Thyroid gland (tissue), 4 donors: ENCODE measurements around the gene ZNF675.

Experiments used
- CTCF ChIP-seq, 6 experiments: fragments of 200-600 bp in 3 of 6; fragments of 450-650 bp in 3 of 6; sonication (generic) in 3 of 6; IDR thresholded peaks; one replicate each; pipeline ENCODE4 v1.5.1; 2016 to 2019; ENCODE audit warnings: antibody characterized with exemption in 6 of 6, mild to moderate bottlenecking in 2 of 6, inconsistent platforms in 1 of 6, moderate library complexity in 1 of 6
- POLR2A ChIP-seq, 2 donors: fragments of 450-650 bp; IDR thresholded peaks; one replicate each; pipeline ENCODE4 v1.6.1; 2017; ENCODE audit warnings: antibody characterized with exemption in 2 of 2, mild to moderate bottlenecking in 2 of 2, moderate library complexity in 1 of 2

GRCh38 chr19:23716792-23717191 is 29.8 kb upstream of the ZNF675 start:
- TF ChIP-seq CTCF (IDR thresholded peaks at IDR 0.05): no peak
- no peak for TF ChIP-seq POLR2A (IDR thresholded peaks at IDR 0.05)
